Measurements from ENCODE around the gene GXYLT1. TPM values are rescaled to one million over a fixed set of nuclear protein-coding genes. Genes with fewer than 3 reads are reported as not detected.

GXYLT1 gene
- polyA plus RNA-seq, 1 experiment = 20.6 TPM

DNA sequence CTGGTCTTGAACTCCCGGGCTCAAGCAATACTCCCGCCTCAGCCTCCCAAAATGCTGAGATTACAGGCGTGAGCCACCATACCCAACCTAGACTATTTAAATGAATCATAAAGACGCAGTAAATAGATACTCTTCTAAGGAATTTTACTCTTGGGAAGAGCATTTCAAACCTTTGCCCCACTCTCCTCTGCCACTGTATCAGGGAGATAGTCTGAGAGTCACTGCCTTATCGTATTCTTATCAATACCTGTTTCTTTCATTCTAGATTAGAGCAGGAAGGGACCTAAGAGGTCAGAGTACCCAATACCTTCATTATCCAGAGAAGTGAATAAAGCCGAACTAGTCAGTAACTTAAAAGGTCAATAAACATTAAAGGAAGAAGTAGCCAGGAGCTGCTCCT, 15.8 kb downstream of the GXYLT1 start:
- no peaks in the 10 kb centered on the region for H3K27me3 ChIP-seq (ENCODE audit: control insufficient read depth, insufficient read depth, low read length)
- CTCF ChIA-PET = interaction anchor here (0.7 to 2.1 kb wide), 6 partner anchors 9 to 438 kb away, joined by 3 to 27 read pairs (median 6); no protein-coding TSS in a partner anchor

DNA sequence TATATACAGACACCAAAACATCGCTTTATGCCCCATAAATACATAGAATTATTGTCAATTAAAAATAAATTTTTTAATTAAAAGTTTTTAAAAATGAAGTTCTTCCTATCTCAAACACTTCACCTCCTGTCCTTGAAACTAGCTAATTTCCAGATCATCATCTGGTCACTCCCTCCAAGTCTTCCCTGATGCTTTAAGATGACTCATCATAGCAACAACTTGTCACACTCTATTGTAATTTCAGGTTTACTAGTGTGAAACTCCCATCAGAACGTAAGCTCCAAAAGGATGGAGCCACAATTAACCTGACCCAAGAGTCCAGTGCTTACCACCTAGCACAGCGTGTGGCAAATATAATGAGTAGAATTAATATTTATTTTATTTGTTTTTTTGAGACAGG, 16.3 kb downstream of the GXYLT1 start:
- Histone ChIP-seq H3K27ac (ENCODE audit: low read depth, low read length) (no peak overlapping the region), H3K9me3 (ENCODE audit: control insufficient read depth, insufficient read depth, low read length) (no peaks in the 10 kb centered on the region), H3K4me3 (ENCODE audit: low read depth, low read length) (no peak overlapping the region), H3K27me3 (ENCODE audit: control insufficient read depth, insufficient read depth, low read length) (no peaks in the 10 kb centered on the region)
- TF ChIP-seq, protein P1, sequence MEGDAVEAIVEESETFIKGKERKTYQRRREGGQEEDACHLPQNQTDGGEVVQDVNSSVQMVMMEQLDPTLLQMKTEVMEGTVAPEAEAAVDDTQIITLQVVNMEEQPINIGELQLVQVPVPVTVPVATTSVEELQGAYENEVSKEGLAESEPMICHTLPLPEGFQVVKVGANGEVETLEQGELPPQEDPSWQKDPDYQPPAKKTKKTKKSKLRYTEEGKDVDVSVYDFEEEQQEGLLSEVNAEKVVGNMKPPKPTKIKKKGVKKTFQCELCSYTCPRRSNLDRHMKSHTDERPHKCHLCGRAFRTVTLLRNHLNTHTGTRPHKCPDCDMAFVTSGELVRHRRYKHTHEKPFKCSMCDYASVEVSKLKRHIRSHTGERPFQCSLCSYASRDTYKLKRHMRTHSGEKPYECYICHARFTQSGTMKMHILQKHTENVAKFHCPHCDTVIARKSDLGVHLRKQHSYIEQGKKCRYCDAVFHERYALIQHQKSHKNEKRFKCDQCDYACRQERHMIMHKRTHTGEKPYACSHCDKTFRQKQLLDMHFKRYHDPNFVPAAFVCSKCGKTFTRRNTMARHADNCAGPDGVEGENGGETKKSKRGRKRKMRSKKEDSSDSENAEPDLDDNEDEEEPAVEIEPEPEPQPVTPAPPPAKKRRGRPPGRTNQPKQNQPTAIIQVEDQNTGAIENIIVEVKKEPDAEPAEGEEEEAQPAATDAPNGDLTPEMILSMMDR (IDR thresholded peaks at IDR 0.05; ENCODE audit: low read depth, low read length) = no peak
- ChIA-PET POLR2A (no interaction called here), CTCF (interaction anchor here (0.6 to 2.1 kb wide), 7 partner anchors 9 to 438 kb away, joined by 3 to 27 read pairs (median 4); no protein-coding TSS in a partner anchor)
- no peak for DNase-seq (ENCODE audit: low read depth, low spot score)

More for the DNA sequence above, 15.8 kb downstream of the GXYLT1 start:
- Histone ChIP-seq H3K4me3 (ENCODE audit: low read depth, low read length) (no peak overlapping the region), H3K27ac (ENCODE audit: low read depth, low read length) (no peak overlapping the region), H3K9me3 (ENCODE audit: control insufficient read depth, insufficient read depth, low read length) (no peaks in the 10 kb centered on the region)
- POLR2A ChIA-PET = no interaction called here
- DNase-seq (ENCODE audit: low read depth, low spot score) = no peak
- TF ChIP-seq, protein P1 (IDR thresholded peaks at IDR 0.05; ENCODE audit: low read depth, low read length) = no peak

DNA sequence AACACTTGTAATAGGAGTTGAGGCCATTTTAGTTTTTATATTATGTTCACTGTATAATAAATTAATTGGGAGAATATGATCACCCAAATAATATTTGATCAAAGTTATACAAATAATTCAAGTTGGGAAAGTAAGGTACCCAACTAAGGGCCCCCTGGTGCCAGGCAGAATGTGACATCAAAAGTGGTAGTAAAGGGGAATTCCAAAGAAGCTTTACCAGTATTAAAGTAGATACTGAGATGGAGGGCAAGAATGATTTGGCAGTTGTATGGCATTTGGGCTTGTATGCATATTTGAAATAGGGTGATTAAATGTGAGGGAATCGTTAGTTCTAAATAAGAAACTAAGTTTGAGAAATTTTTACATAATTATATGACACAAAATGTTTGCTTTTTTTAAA, 17.7 kb downstream of the GXYLT1 start:
- no peak for DNase-seq (ENCODE audit: low read depth, low spot score)
- H3K27ac ChIP-seq (ENCODE audit: low read depth, low read length) = no peak overlapping the region
- H3K9me3 ChIP-seq (ENCODE audit: control insufficient read depth, insufficient read depth, low read length) = no peaks in the 10 kb centered on the region
- H3K4me3 ChIP-seq (ENCODE audit: low read depth, low read length) = no peak overlapping the region
- ChIA-PET POLR2A (no interaction called here), CTCF (interaction anchor here (3.2 to 4.0 kb wide), 2 partner anchors 205 to 245 kb away, joined by 15 to 16 read pairs; no protein-coding TSS in a partner anchor)
- no peaks in the 10 kb centered on the region for H3K27me3 ChIP-seq (ENCODE audit: control insufficient read depth, insufficient read depth, low read length)
- TF ChIP-seq, protein P1 (IDR thresholded peaks at IDR 0.05; ENCODE audit: low read depth, low read length) = no peak

DNA sequence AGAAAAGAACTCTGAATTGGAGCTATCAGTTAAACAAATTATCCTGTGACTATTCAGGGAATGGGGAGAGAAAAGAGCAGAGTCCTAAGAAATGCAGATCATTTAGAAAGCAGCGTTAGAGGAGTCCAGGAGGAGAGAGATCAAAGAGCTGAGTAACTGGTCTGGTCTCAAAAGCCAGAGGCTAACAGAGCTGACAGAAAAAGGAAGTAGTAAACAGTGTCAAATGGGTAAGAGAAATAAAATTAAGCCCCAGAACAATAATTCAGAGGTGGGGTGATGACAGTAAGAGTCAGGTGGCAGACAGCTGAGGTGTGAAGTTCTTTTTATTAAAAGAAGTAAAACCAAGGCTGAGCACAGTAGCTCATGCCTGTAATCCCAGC, 19.3 kb downstream of the GXYLT1 start:
- no peak overlapping the region for H3K4me3 ChIP-seq (ENCODE audit: low read depth, low read length)
- CTCF ChIA-PET = interaction anchor here (3.2 to 4.0 kb wide), 2 partner anchors 207 to 247 kb away, joined by 15 to 16 read pairs; no protein-coding TSS in a partner anchor
- no peaks in the 10 kb centered on the region for H3K27me3 ChIP-seq (ENCODE audit: control insufficient read depth, insufficient read depth, low read length)
- H3K9me3 ChIP-seq (ENCODE audit: control insufficient read depth, insufficient read depth, low read length) = no peaks in the 10 kb centered on the region
- TF ChIP-seq, protein P1 (IDR thresholded peaks at IDR 0.05; ENCODE audit: low read depth, low read length) = no peak
- no peak overlapping the region for H3K27ac ChIP-seq (ENCODE audit: low read depth, low read length)
- POLR2A ChIA-PET = no interaction called here
- DNase-seq (ENCODE audit: low read depth, low spot score) = no peak

DNA sequence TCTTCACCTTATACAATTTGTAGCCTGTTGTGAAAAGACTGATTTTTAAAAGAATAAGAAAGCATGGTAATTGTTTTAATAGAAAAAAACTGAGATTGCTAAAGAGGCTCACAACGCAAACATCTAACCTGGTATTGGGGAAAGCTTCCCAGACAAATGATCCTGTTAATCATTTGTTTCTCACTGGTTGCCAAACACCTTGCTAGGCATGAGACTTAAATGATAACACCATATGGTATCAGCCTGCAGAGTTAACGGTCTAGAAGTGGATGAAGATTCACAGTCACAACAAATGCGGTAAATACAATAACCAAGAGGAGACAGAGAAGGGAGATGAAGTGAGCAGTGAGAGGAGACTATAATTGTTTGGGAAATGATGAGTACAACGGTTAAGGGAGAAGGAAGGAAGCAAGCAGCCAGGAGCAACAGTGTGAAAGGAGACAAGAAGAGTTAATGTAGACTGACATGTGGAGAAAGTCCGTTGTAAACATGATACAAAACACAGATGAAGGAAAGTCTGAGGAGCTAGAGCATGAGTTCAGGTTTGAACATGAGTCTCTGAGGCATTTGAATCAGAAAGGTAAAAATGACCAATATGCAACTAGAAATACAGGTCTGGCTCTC, 19.8 kb downstream of the GXYLT1 start:
- Histone ChIP-seq H3K9me3 (ENCODE audit: control insufficient read depth, insufficient read depth, low read length) (no peaks in the 10 kb centered on the region), H3K27ac (ENCODE audit: low read depth, low read length) (no peak overlapping the region), H3K27me3 (ENCODE audit: control insufficient read depth, insufficient read depth, low read length) (no peaks in the 10 kb centered on the region), H3K4me3 (ENCODE audit: low read depth, low read length) (no peak overlapping the region)
- ChIA-PET POLR2A (no interaction called here), CTCF (interaction anchor here (1.1 to 4.0 kb wide), 3 partner anchors 8 to 247 kb away, joined by 4 to 16 read pairs (median 15); no protein-coding TSS in a partner anchor)
- no peak for DNase-seq (ENCODE audit: low read depth, low spot score)
- TF ChIP-seq, protein P1 (IDR thresholded peaks at IDR 0.05; ENCODE audit: low read depth, low read length) = no peak
